GM12878 (cell line): ENCODE data around the gene GALE. TPM values are rescaled to one million over a fixed set of nuclear protein-coding genes. Genes with fewer than 3 reads are reported as not detected.

ENCODE experiments used
- BACH1 ChIP-seq: fragments of 450-650 bp; IDR thresholded peaks from 2 replicates; pipeline ENCODE4 v1.6.1; 2017; ENCODE audit warnings: mild to moderate bottlenecking, borderline replicate concordance
- CHD2 ChIP-seq: IDR thresholded peaks from 2 replicates; pipeline ENCODE4 v1.6.1; 2011; ENCODE audit warnings: low read depth, low read length, improper control_type of control experiment, borderline replicate concordance
- ETV6 ChIP-seq, 2 experiments: fragments of 450-650 bp in 1 of 2; IDR thresholded peaks in 1 of 2; conservative IDR thresholded peaks in 1 of 2; 2 replicates each; pipeline ENCODE4 v1.6.1; 2014; ENCODE audit warnings: antibody characterized with exemption in 1 of 2, borderline replicate concordance in 1 of 2, low read depth in 1 of 2, mild to moderate bottlenecking in 1 of 2, moderate library complexity in 1 of 2
- EZH2 ChIP-seq: IDR thresholded peaks from 2 replicates; pipeline ENCODE4 v1.6.1; 2012; ENCODE audit warnings: low read depth, mild to moderate bottlenecking, control low read depth, inconsistent platforms, low read length, borderline replicate concordance; ENCODE audit not compliant: control insufficient read depth
- FOXM1 ChIP-seq: IDR thresholded peaks from 2 replicates; pipeline ENCODE4 v1.6.1; 2012; ENCODE audit warnings: low read depth, mild to moderate bottlenecking, inconsistent platforms, low read length, moderate library complexity
- NRF1 ChIP-seq: conservative IDR thresholded peaks from 2 replicates; pipeline ENCODE4 v1.6.1; 2011; ENCODE audit warnings: mild to moderate bottlenecking, low read depth, low read length, improper control_type of control experiment
- PML ChIP-seq: IDR thresholded peaks from 2 replicates; pipeline ENCODE4 v1.6.1; 2012; ENCODE audit warnings: low read length, inconsistent platforms
- RAD51 ChIP-seq: fragments of 450-650 bp; IDR thresholded peaks from 2 replicates; pipeline ENCODE4 v1.6.1; 2016; ENCODE audit warnings: moderate library complexity, mild to moderate bottlenecking, inconsistent platforms
- RELA ChIP-seq: fragments of 450-650 bp; IDR thresholded peaks from 2 replicates; pipeline ENCODE4 v1.8.0; 2014; ENCODE audit warnings: borderline replicate concordance; ENCODE audit not compliant: partially characterized antibody
- SMAD1 ChIP-seq: fragments of 450-650 bp; IDR thresholded peaks from 2 replicates; pipeline ENCODE4 v1.6.1; 2018; ENCODE audit warnings: mild to moderate bottlenecking, low read depth; ENCODE audit not compliant: partially characterized antibody
- SPI1 ChIP-seq: IDR thresholded peaks from 2 replicates; pipeline ENCODE4 v1.6.1; 2011; ENCODE audit warnings: low read depth, mild to moderate bottlenecking, low read length, moderate library complexity, borderline replicate concordance; ENCODE audit not compliant: insufficient read depth
- STAT3 ChIP-seq: IDR thresholded peaks from 2 replicates; pipeline ENCODE4 v1.6.1; 2011; ENCODE audit warnings: low read depth, low read length, improper control_type of control experiment
- SUZ12 ChIP-seq: fragments of 200-600 bp; sonication (generic); IDR thresholded peaks from one replicate; pipeline ENCODE4 v1.6.1; 2018; ENCODE audit warnings: antibody characterized with exemption, mild to moderate bottlenecking; ENCODE audit not compliant: unreplicated experiment
- ZNF207 ChIP-seq: fragments of 450-650 bp; IDR thresholded peaks from 2 replicates; pipeline ENCODE4 v1.6.1; 2014; ENCODE audit warnings: antibody characterized with exemption, mild to moderate bottlenecking, borderline replicate concordance
- polyA plus RNA-seq, 11 experiments: library from polyadenylated mRNA; depleted of rRNA in 4 of 11; unstranded in 6 of 11; stranded (reverse) in 5 of 11; fragments of >200 nt; fragmentation: Nextera tagmentation in 4 of 11; fragmentation: Illumina TruSeq in 1 of 11; extraction: Ambion mirVana in 4 of 11; extraction: Trizol in 1 of 11; gene quantifications; 1 replicate in 1 of 11; 2 replicates in 10 of 11; pipeline versions ENCODE4 v1.2.1 to v1.2.3, GENCODE V29; 2011 to 2016; ENCODE audit warnings: inconsistent platforms in 2 of 11, missing spikeins in 2 of 11, low read depth in 1 of 11
- total RNA-seq, 4 experiments: library from RNA; depleted of rRNA in 3 of 4; stranded (reverse); fragments of >200 nt in 3 of 4; fragmentation: Illumina TruSeq in 1 of 4; extraction: Trizol in 1 of 4; gene quantifications; 2 replicates each; pipeline versions ENCODE4 v1.2.1 to v1.2.3, GENCODE V29; 2013 to 2021
- TF ChIP-seq, protein P1 (sequence below): fragments of 450-650 bp; IDR thresholded peaks from 2 replicates; pipeline ENCODE4 v1.6.1; 2018; ENCODE audit warnings: borderline replicate concordance, mild to moderate bottlenecking; ENCODE audit not compliant: partially characterized antibody
- TF ChIP-seq, protein P2 (sequence below): IDR thresholded peaks from 2 replicates; pipeline ENCODE4 v1.6.1; 2012; ENCODE audit warnings: low read depth, low read length, improper control_type of control experiment
- TF ChIP-seq, protein P3 (sequence below): fragments of 450-650 bp; IDR thresholded peaks from 2 replicates; pipeline ENCODE4 v1.6.1; 2014; ENCODE audit warnings: mild to moderate bottlenecking
- TF ChIP-seq, protein P4 (sequence below): IDR thresholded peaks from 2 replicates; pipeline ENCODE4 v1.6.1; 2011; ENCODE audit warnings: low read depth, mild to moderate bottlenecking, low read length, moderate library complexity, borderline replicate concordance; ENCODE audit errors: extremely low read depth
- TF ChIP-seq, protein P5 (sequence below): fragments of 450-650 bp; IDR thresholded peaks from 2 replicates; pipeline ENCODE4 v1.6.1; 2017; ENCODE audit warnings: antibody characterized with exemption, mild to moderate bottlenecking, moderate library complexity

Gene GALE
- total and polyA plus RNA-seq, 10 of the 15 experiments (the other 5 are each of a cell fraction or from before 2014, with no cell fraction given) = 4.2 to 93.7 (median 40.4) TPM

DNA sequence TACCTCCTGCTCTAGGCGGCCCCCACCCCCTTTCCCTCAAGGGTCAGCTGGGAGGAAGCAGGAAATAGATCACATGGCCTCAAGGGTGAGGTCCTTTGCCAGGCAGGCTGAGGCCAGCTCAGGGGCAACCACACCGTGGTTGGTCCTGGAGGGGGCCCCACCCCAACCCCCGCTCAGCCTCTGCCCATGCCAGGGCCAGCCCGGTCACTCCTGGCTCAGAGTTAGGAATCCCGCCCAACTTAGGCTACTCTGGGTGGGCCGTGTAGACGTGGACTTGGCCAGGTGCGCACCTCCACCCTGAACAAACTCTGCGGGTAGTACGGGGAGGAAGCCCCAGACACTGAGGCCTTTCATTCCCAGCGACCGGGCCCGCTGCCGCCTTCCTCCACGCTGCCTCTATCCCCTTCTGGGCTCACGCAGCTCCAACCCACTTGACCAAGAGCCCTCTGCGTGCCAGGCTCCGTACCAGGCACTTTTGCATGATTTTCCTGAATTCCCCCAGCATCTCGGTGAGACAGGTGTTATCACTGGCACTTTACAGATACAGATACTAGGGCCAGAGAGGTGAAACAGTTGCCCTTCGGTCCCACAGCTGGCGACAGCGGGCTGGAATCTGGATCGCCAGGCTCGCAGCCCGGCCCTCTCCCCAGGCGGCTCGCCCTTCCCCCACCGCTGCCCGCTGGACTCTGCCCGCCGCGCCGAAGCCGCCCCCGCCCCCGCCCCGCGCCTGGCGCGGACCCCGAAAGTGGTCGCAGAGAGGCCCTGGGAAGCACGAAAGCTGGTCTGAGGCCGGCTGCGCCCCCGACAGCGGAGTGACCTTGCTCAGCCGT is 769 bp downstream of the GALE start (continued):
- TF ChIP-seq, protein P1, sequence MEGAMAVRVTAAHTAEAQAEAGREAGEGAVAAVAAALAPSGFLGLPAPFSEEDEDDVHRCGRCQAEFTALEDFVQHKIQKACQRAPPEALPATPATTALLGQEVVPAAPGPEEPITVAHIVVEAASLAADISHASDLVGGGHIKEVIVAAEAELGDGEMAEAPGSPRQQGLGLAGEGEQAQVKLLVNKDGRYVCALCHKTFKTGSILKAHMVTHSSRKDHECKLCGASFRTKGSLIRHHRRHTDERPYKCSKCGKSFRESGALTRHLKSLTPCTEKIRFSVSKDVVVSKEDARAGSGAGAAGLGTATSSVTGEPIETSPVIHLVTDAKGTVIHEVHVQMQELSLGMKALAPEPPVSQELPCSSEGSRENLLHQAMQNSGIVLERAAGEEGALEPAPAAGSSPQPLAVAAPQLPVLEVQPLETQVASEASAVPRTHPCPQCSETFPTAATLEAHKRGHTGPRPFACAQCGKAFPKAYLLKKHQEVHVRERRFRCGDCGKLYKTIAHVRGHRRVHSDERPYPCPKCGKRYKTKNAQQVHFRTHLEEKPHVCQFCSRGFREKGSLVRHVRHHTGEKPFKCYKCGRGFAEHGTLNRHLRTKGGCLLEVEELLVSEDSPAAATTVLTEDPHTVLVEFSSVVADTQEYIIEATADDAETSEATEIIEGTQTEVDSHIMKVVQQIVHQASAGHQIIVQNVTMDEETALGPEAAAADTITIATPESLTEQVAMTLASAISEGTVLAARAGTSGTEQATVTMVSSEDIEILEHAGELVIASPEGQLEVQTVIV = no peak
- TF ChIP-seq RELA (no peak), EZH2 (no peak), FOXM1 (no peak), BACH1 (0 out of 2 replicates have a peak, but pooled peaks have one; percentile 14), NRF1 (no peak), PML (no peak), RAD51 (peak; percentile 72; the same call in 1 of the 2 replicates), SMAD1 (no peak), SUZ12 (no peak), ETV6 (conservative IDR thresholded peaks at IDR 0.05 in 1 of 2, IDR thresholded peaks at IDR 0.05 in 1 of 2; ENCODE audit: borderline replicate concordance in 1 of 2, low read depth in 1 of 2) (no peak), ZNF207 (no peak), SPI1 (no peak), STAT3 (no peak), CHD2 (no peak)
- TF ChIP-seq, protein P2, sequence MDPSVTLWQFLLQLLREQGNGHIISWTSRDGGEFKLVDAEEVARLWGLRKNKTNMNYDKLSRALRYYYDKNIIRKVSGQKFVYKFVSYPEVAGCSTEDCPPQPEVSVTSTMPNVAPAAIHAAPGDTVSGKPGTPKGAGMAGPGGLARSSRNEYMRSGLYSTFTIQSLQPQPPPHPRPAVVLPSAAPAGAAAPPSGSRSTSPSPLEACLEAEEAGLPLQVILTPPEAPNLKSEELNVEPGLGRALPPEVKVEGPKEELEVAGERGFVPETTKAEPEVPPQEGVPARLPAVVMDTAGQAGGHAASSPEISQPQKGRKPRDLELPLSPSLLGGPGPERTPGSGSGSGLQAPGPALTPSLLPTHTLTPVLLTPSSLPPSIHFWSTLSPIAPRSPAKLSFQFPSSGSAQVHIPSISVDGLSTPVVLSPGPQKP = no peak
- TF ChIP-seq, protein P3, sequence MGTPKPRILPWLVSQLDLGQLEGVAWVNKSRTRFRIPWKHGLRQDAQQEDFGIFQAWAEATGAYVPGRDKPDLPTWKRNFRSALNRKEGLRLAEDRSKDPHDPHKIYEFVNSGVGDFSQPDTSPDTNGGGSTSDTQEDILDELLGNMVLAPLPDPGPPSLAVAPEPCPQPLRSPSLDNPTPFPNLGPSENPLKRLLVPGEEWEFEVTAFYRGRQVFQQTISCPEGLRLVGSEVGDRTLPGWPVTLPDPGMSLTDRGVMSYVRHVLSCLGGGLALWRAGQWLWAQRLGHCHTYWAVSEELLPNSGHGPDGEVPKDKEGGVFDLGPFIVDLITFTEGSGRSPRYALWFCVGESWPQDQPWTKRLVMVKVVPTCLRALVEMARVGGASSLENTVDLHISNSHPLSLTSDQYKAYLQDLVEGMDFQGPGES = no peak
- TF ChIP-seq, protein P4, sequence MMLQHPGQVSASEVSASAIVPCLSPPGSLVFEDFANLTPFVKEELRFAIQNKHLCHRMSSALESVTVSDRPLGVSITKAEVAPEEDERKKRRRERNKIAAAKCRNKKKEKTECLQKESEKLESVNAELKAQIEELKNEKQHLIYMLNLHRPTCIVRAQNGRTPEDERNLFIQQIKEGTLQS = no peak
- TF ChIP-seq, protein P5, sequence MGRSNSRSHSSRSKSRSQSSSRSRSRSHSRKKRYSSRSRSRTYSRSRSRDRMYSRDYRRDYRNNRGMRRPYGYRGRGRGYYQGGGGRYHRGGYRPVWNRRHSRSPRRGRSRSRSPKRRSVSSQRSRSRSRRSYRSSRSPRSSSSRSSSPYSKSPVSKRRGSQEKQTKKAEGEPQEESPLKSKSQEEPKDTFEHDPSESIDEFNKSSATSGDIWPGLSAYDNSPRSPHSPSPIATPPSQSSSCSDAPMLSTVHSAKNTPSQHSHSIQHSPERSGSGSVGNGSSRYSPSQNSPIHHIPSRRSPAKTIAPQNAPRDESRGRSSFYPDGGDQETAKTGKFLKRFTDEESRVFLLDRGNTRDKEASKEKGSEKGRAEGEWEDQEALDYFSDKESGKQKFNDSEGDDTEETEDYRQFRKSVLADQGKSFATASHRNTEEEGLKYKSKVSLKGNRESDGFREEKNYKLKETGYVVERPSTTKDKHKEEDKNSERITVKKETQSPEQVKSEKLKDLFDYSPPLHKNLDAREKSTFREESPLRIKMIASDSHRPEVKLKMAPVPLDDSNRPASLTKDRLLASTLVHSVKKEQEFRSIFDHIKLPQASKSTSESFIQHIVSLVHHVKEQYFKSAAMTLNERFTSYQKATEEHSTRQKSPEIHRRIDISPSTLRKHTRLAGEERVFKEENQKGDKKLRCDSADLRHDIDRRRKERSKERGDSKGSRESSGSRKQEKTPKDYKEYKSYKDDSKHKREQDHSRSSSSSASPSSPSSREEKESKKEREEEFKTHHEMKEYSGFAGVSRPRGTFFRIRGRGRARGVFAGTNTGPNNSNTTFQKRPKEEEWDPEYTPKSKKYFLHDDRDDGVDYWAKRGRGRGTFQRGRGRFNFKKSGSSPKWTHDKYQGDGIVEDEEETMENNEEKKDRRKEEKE = no peak
